ENCODE results near the gene TLK2.
"Not testable (repeated sequence)": the region's sequence is repeated elsewhere in the genome, so short reads cannot be mapped to it uniquely, and the experiment has no call there.

TLK2 gene

GRCh38 chr17:62562656-62563055 lies 84.0 kb downstream of the TLK2 start:
- DNase-seq = no peak

GRCh38 chr17:62565817-62566216 lies 87.2 kb downstream of the TLK2 start:
- DNase-seq = no peak

- DNase-seq = no peak
Observed at GRCh38 chr17:62566996-62567578, 88.5 kb downstream of the TLK2 start.

- DNase-seq = no peak
Observed at GRCh38 chr17:62572488-62572887, 93.9 kb downstream of the TLK2 start.

- DNase-seq = no peak
Observed at GRCh38 chr17:62572888-62573401, 94.3 kb downstream of the TLK2 start.

DNA sequence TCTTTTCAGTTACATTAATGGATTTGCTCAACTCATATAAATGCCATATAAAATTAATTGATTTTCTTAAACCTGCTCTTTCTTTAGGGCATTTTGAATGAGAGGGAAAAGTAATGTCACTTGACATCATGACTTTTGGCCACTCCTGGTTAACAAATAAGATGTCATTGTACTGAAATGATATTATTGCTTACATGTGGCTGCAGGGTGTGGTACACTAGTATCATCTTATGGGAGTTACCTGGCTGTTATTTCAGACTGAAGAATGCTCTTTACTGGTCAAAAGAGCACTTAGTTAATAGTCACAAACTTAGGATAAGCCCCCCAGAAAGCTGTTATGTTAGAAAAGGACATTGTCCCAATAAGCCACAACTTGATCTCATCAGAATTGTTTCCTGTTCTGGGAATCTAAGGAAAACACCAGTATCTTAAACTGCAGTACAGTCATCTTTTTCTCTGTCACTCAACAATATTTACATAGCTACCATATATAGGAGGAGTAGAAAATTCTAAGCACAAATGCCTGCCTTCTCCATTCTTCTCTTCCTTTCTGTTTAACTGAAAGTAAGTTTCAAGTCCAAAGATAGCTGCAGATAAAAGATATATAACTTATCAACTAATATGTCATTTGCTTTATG lies 95.0 kb downstream of the TLK2 start:
- DNase-seq = no peak

GRCh38 chr17:62576382-62576781 lies 97.8 kb downstream of the TLK2 start:
- DNase-seq = no peak

- no peak for DNase-seq
Observed at GRCh38 chr17:62578757-62579487, 100.3 kb downstream of the TLK2 start.

DNA sequence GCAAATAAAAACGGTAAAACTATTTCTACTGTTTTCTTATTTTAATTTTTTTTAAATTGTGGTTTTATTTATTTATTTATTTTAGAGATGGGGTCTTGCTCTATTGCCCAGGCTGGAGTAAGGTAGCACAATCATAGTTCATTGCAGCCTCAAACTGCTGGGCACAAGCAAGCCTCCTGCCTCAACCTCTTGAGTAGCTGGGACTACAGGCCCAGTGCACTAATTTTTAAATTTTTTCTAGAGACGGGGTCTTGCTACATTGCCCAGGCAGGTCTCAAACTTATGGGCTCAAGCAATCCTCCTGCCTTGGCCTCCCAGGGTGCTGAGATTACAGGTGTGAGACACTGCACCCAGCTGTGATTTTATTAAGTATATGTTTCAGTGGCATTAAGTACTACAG lies 102.3 kb downstream of the TLK2 start:
- DNase-seq = no peak

GRCh38 chr17:62581764-62582163 lies 103.1 kb downstream of the TLK2 start:
- DNase-seq = no peak

GRCh38 chr17:62587554-62587953 lies 108.9 kb downstream of the TLK2 start:
- no peak for DNase-seq

GRCh38 chr17:62588109-62588508 lies 109.5 kb downstream of the TLK2 start:
- DNase-seq = no peak

DNA sequence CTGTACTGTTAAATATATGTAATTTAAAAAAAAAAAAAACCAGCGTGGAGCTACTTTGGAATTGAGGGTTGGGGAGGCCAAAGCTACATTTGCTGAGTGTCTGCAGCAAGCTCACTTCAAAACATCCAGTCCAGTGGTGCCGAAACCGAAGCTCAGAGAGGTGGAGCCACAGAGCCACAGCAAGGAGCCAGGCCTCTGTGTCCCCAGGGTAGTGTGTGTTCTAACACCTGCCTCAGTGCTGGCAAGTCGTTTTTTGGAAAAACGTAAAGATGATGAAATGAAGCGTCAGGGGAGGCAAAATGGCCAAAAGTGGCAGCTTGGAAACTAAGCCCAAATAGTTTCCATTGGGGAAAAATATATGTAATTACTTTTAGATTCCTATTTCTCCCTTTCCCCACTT lies 112.7 kb downstream of the TLK2 start:
- DNase-seq = no peak

GRCh38 chr17:62591822-62592221 lies 113.2 kb downstream of the TLK2 start:
- not testable (repeated sequence) for DNase-seq

DNA sequence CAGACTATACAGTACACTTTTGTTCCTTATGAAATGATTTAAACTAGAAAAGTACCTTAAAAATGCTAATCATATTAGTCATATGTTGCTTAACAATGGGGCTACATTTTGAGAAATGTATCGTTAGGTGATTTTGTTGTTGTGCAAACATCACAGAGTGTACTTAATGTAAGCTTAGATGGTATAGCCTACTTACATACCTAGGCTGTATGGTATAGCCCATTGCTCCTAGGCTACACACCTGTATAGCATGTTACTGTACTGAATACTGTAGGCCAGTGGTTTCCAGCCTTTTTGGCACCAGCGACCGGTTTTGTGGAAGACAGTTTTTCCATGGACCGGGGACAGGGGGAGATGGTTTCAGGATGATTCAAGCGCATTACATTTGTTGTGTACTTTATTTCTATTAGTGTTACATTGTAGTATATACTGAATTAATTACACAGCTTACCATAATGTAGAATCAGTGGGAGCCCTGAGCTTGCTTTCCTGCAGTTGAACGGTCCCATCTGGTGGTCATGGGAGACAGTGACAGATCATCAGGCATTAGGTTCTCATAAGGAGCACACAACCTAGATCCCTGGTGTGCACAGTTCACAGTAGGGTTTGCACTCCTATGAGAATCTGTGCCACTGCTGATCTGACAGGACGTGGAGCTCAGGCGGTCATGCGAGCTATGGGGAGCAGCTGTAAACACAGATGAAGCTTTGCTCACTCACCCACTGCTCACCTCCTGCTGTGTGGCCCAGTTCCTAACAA lies 113.9 kb downstream of the TLK2 start:
- DNase-seq = no peak

- no peak for DNase-seq
Observed at GRCh38 chr17:62595484-62595883, 116.9 kb downstream of the TLK2 start.

DNA sequence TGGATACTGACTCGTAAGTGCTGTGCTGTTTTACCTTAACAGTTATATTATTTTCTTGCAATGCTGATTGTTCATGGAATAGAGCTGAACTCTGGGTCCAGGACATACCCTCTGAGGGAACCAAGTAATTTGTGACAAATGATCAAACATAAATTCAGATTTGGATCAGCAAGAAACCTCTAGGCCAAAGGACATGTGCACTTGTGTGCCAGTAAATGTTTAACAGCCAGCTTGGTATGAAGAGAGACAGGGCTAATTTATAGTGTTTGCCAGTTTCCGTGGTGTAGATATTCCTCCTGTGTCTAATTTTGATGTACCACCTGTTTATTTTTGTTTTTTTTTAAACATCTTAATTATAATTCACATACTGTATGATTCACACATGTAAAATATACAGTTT lies 118.0 kb downstream of the TLK2 start:
- no peak for DNase-seq

DNA sequence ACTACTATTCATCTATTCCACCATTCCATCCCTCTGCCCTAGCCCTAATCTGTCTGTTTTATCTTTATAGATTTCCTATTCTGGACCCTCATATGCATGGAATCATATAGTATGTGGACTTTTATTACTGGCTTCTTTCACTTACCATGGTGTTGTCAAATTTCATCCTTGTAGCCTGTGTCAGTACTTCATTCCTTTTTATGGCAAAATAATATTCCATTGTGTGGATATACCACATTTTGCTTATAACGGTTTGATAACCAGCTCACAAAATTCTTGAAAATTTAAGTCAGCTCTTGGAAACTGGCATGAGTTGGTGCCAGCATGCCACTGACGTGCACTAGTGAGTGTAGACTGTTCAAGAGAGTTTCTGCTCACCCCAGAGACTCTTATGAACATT lies 118.5 kb downstream of the TLK2 start:
- no peak for DNase-seq

- DNase-seq = no peak
Observed at GRCh38 chr17:62597920-62598319, 119.3 kb downstream of the TLK2 start.

DNA sequence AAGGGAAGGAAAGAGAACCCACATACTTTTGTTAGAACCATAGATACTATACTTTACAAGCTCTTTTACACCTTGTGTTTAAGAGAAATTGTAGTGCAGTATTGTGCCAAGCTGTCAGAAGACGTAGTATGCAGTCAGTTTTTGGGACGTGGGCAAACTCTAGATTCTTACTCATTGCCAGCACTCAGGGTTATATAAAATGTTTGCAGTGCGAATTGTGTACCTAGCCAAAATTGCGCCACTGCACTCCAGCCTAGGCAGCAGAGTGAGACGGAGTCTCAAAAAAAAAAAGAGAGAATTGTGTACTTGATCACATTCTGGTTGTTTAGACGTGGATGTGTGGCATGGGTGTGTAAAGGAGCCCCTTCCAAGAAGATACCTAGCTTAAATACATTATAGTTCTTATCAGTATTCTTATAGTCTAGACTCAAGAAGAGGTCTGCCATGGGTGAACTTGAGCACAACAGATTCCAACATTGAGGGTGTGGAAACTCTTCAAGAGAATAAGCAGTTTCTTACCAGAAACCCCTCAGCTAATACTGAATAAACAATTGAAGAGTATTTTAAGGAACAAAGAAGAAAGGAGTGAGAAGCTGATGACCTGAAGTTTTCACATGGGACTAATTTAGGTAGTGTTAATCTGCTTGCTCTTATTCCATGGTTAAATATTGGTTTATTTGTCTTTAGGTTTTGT lies 121.5 kb downstream of the TLK2 start:
- DNase-seq = no peak

GRCh38 chr17:62600805-62601204 lies 122.2 kb downstream of the TLK2 start:
- DNase-seq = no peak

- no peak for DNase-seq
Observed at GRCh38 chr17:62601471-62601870, 122.8 kb downstream of the TLK2 start.

GRCh38 chr17:62603783-62604182 lies 125.2 kb downstream of the TLK2 start:
- DNase-seq = not testable (repeated sequence)

Measured in hippocampal formation (tissue), 2 donors.